Measurements from ENCODE around the gene CCR6.
"Not testable (repeated sequence)": the region's sequence is repeated elsewhere in the genome, so short reads cannot be mapped to it uniquely, and the experiment has no call there.

CCR6 gene

GRCh38 chr6:167172011-167172410 is 49.1 kb downstream of the CCR6 start:
- not testable (repeated sequence) for DNase-seq (ENCODE audit: low spot score)

GRCh38 chr6:167177271-167177670 is 54.4 kb downstream of the CCR6 start:
- not testable (repeated sequence) for DNase-seq (ENCODE audit: low spot score)

- DNase-seq (ENCODE audit: low spot score) = not testable (repeated sequence)
Measured at GRCh38 chr6:167178896-167179655, 56.2 kb downstream of the CCR6 start.

GRCh38 chr6:167180086-167180485 is 57.2 kb downstream of the CCR6 start:
- not testable (repeated sequence) for DNase-seq (ENCODE audit: low spot score)

DNA sequence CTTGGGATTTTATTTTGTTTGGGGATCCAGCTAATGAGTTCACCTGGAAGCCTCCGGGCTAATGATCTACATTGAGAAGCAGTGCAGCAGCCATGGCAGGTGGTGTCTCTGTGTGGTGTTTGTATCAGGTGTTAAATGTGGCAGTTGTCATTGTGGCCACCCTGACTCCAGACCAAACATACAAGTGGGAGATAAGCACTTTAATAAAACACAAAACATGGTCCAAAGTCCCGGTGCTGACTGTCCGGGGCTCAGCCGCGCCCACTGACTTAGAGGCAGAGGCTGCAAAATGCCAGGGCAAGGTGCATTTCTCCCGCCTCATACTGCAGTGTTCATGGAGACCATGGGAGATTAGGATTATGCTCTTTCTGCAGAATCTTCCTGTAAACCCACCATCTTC is 58.5 kb downstream of the CCR6 start:
- not testable (repeated sequence) for DNase-seq (ENCODE audit: low spot score)

DNA sequence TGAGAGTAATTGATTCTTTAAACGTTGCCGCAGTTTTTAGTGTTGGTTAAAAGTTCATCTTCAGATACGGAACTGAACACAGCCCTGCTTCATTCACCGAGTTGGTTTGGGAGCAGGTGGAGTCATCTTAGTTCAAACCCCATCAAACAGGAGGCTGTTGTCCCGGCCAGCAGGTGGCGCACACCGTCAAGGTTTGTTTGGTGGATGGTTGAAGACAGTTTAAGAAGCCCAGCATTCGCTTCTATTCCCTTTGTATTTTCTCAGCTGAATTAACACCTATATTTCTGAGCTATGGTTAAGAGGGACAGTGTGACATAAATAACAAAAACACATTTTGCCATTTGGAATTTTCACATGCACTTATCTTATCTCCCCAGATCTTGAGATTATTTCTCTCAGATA is 60.0 kb downstream of the CCR6 start:
- DNase-seq (ENCODE audit: low spot score) = not testable (repeated sequence)

DNA sequence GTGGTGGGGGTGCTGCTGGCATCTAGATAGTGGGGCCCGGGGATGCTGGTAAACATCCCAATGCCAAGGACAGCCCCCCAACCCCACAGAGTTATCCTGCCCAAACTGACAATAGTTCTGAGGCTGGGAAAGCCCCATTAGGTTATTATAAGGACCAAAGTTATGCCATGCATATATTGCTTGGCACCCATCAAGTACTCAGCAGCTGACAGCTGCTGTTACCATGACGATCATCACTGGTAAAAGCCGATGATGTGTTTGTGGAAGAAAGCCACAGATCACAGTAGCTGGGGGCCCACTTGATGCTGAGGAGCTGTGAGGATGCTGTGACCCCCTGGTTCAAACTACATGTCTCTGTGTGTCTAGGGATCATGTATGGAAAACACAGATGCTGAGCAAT is 62.2 kb downstream of the CCR6 start:
- not testable (repeated sequence) for DNase-seq (ENCODE audit: low spot score)

DNA sequence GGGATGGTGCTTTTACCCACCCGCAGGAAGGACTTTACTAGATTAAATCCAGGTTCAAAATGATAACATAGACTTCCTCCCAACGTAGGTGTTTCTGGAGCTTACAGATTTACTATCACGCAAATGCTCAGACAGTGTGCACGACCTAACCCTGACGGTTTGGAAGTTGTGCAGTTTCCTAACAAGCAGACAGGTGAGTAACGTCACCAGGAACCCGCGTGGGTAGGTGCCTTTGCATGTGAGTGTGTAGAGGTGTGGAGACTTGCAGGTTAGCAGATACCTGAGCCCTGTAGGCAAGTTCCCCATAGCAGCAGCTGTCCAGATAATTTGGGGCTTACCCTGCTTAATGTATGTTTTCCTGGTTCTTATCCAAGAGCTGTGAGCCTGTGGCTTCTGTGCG is 64.4 kb downstream of the CCR6 start:
- not testable (repeated sequence) for DNase-seq (ENCODE audit: low spot score)

Data from CD4-positive, alpha-beta T cell treated with Interleukin-2 at 100 ng/mL for 4 hours (primary cell).